ENCODE measurements around the gene GJC1. TPM values are rescaled to one million over a fixed set of nuclear protein-coding genes. Genes with fewer than 3 reads are reported as not detected.

Gene GJC1
- total RNA-seq, 1 experiment from 2014 or later, result 31.6 TPM

- DNase-seq (ENCODE audit: low spot score), result no peak
- Histone ChIP-seq H3K4me1 (ENCODE audit: insufficient read depth, low read length, poor library complexity, severe bottlenecking) (no peaks in the 10 kb centered on the region), H3K27ac (ENCODE audit: low read depth, low read length, poor library complexity, severe bottlenecking) (no peak overlapping the region), H3K9me3 (ENCODE audit: low read depth, low read length, poor library complexity, severe bottlenecking) (no peaks in the 10 kb centered on the region), H3K4me3 (ENCODE audit: low read depth, low read length, poor library complexity, severe bottlenecking) (no peak overlapping the region), H3K36me3 (ENCODE audit: insufficient read depth, low read length, poor library complexity, severe bottlenecking) (peaks cover 25% of the 10 kb centered on the region), H3K27me3 (replicated peaks; ENCODE audit: insufficient read depth, low read depth, low read length, poor library complexity) (no peaks in the 10 kb centered on the region)
- ChIA-PET POLR2A (ENCODE audit: low non-redundant PET) (no interaction called here), CTCF (no interaction called here)
- TF ChIP-seq CTCF (conservative IDR thresholded peaks at IDR 0.05; ENCODE audit: low read depth, low read length) (no peak), EZH2 (IDR thresholded peaks at IDR 0.05; ENCODE audit: borderline replicate concordance, low read depth, low read length, poor library complexity, severe bottlenecking) (no peak)
- intact Hi-C loops (cut with micrococcal nuclease; ENCODE audit: unreplicated experiment), result no loop called here
- BruUV-seq (replicated peaks), result no TSS peak
Measured at GRCh38 chr17:44877121-44877520, 47.0 kb upstream of the GJC1 start.

GRCh38 chr17:44875761-44876160 is 45.7 kb upstream of the GJC1 start:
- H3K36me3 ChIP-seq (ENCODE audit: insufficient read depth, low read length, poor library complexity, severe bottlenecking), result peaks cover 23% of the 10 kb centered on the region
- H3K4me1 ChIP-seq (ENCODE audit: insufficient read depth, low read length, poor library complexity, severe bottlenecking), result no peaks in the 10 kb centered on the region
- H3K27me3 ChIP-seq (replicated peaks; ENCODE audit: insufficient read depth, low read depth, low read length, poor library complexity), result no peaks in the 10 kb centered on the region
- no peak overlapping the region for H3K4me3 ChIP-seq (ENCODE audit: low read depth, low read length, poor library complexity, severe bottlenecking)
- TF ChIP-seq CTCF (conservative IDR thresholded peaks at IDR 0.05; ENCODE audit: low read depth, low read length), result no peak
- TF ChIP-seq EZH2 (IDR thresholded peaks at IDR 0.05; ENCODE audit: borderline replicate concordance, low read depth, low read length, poor library complexity, severe bottlenecking), result no peak
- ChIA-PET POLR2A (ENCODE audit: low non-redundant PET) (no interaction called here), CTCF (no interaction called here)
- no peak overlapping the region for H3K27ac ChIP-seq (ENCODE audit: low read depth, low read length, poor library complexity, severe bottlenecking)
- BruUV-seq (replicated peaks), result no TSS peak
- no peak for DNase-seq (ENCODE audit: low spot score)
- intact Hi-C loops (cut with micrococcal nuclease; ENCODE audit: unreplicated experiment), result no loop called here
- no peaks in the 10 kb centered on the region for H3K9me3 ChIP-seq (ENCODE audit: low read depth, low read length, poor library complexity, severe bottlenecking)

- no TSS peak for BruUV-seq (replicated peaks)
- no peak overlapping the region for H3K27ac ChIP-seq (ENCODE audit: low read depth, low read length, poor library complexity, severe bottlenecking)
- CTCF ChIA-PET, result no interaction called here
- no peaks in the 10 kb centered on the region for H3K4me1 ChIP-seq (ENCODE audit: insufficient read depth, low read length, poor library complexity, severe bottlenecking)
- no peak for TF ChIP-seq CTCF (conservative IDR thresholded peaks at IDR 0.05; ENCODE audit: low read depth, low read length)
- no peak for TF ChIP-seq EZH2 (IDR thresholded peaks at IDR 0.05; ENCODE audit: borderline replicate concordance, low read depth, low read length, poor library complexity, severe bottlenecking)
- intact Hi-C loops (cut with micrococcal nuclease; ENCODE audit: unreplicated experiment), result no loop called here
- H3K9me3 ChIP-seq (ENCODE audit: low read depth, low read length, poor library complexity, severe bottlenecking), result no peaks in the 10 kb centered on the region
- no peak overlapping the region for H3K4me3 ChIP-seq (ENCODE audit: low read depth, low read length, poor library complexity, severe bottlenecking)
- H3K27me3 ChIP-seq (replicated peaks; ENCODE audit: insufficient read depth, low read depth, low read length, poor library complexity), result no peaks in the 10 kb centered on the region
- DNase-seq (ENCODE audit: low spot score), result peak; percentile 11
- H3K36me3 ChIP-seq (ENCODE audit: insufficient read depth, low read length, poor library complexity, severe bottlenecking), result peaks cover 28% of the 10 kb centered on the region
- POLR2A ChIA-PET (ENCODE audit: low non-redundant PET), result no interaction called here
Measured at GRCh38 chr17:44872131-44872768, 42.2 kb upstream of the GJC1 start.
